Liver (tissue), 9 donors: ENCODE measurements around the gene MED27. TPM values are rescaled to one million over a fixed set of nuclear protein-coding genes. Genes with fewer than 3 reads are reported as not detected.

ENCODE experiments used
- DNase-seq: peaks from one replicate; pipeline ENCODE4 v3.0.0-alpha.2; 2017; ENCODE audit warnings: low spot score
- H3K27ac ChIP-seq, 2 donors: one replicate each; pipeline ENCODE4 v1.7.0; 2013; ENCODE audit warnings: inconsistent platforms in 2 of 2, low read length in 2 of 2, control low read depth in 1 of 2, low read depth in 1 of 2, mild to moderate bottlenecking in 1 of 2
- H3K27me3 ChIP-seq, 4 donors: one replicate each; pipeline versions ENCODE4 v1.6.1 to v1.7.0; 2013; ENCODE audit warnings: low read length in 3 of 4, inconsistent platforms in 1 of 4, mild to moderate bottlenecking in 1 of 4, moderate library complexity in 1 of 4; ENCODE audit not compliant: control insufficient read depth in 4 of 4, insufficient read depth in 4 of 4
- H3K36me3 ChIP-seq, 4 donors: one replicate each; pipeline versions ENCODE4 v1.6.1 to v1.7.0; 2013; ENCODE audit warnings: low read length in 3 of 4, mild to moderate bottlenecking in 3 of 4, low read depth in 1 of 4, moderate library complexity in 1 of 4; ENCODE audit not compliant: control insufficient read depth in 4 of 4, insufficient read depth in 3 of 4
- H3K4me1 ChIP-seq, 4 donors: one replicate each; pipeline versions ENCODE4 v1.6.1 to v1.7.0; 2013; ENCODE audit warnings: low read length in 3 of 4, mild to moderate bottlenecking in 3 of 4, moderate library complexity in 1 of 4; ENCODE audit not compliant: control insufficient read depth in 4 of 4, insufficient read depth in 4 of 4
- H3K4me3 ChIP-seq, 3 donors: one replicate each; pipeline versions ENCODE4 v1.6.1 to v1.7.0; 2013; ENCODE audit warnings: low read length in 3 of 3, control low read depth in 1 of 3, low read depth in 1 of 3, mild to moderate bottlenecking in 1 of 3
- H3K9ac ChIP-seq, 2 donors: one replicate each; pipeline ENCODE4 v1.7.0; 2013; ENCODE audit warnings: low read length in 2 of 2, mild to moderate bottlenecking in 2 of 2, moderate library complexity in 2 of 2, control low read depth in 1 of 2, low read depth in 1 of 2
- H3K9me3 ChIP-seq, 4 donors: one replicate each; pipeline versions ENCODE4 v1.6.1 to v1.7.0; 2013; ENCODE audit warnings: low read length in 3 of 4; ENCODE audit not compliant: control insufficient read depth in 4 of 4
- EGR1 ChIP-seq, 2 donors: IDR thresholded peaks; 2 replicates each; pipeline ENCODE4 v1.6.1; 2016 to 2018; ENCODE audit warnings: antibody characterized with exemption in 2 of 2, low read depth in 2 of 2
- FOXA1 ChIP-seq: IDR thresholded peaks from 2 replicates; pipeline ENCODE4 v1.6.1; 2016; ENCODE audit warnings: antibody characterized with exemption
- FOXA2 ChIP-seq: IDR thresholded peaks from 2 replicates; pipeline ENCODE4 v1.6.1; 2016; ENCODE audit warnings: antibody characterized with exemption
- GABPA ChIP-seq, 2 donors: IDR thresholded peaks in 1 of 2; conservative IDR thresholded peaks in 1 of 2; 2 replicates each; pipeline ENCODE4 v1.6.1; 2016; ENCODE audit warnings: antibody characterized with exemption in 2 of 2, mild to moderate bottlenecking in 1 of 2, moderate library complexity in 1 of 2
- HNF4A ChIP-seq, 2 donors: conservative IDR thresholded peaks; 2 replicates each; pipeline ENCODE4 v1.6.1; 2016; ENCODE audit warnings: antibody characterized with exemption in 2 of 2, mild to moderate bottlenecking in 2 of 2
- HNF4G ChIP-seq: IDR thresholded peaks from 2 replicates; pipeline ENCODE4 v1.6.1; 2016; ENCODE audit warnings: antibody characterized with exemption
- JUND ChIP-seq, 2 donors: IDR thresholded peaks; 2 replicates each; pipeline ENCODE4 v1.6.1; 2016; ENCODE audit warnings: antibody characterized with exemption in 2 of 2
- NR2F2 ChIP-seq: IDR thresholded peaks from 2 replicates; pipeline ENCODE4 v1.6.1; 2016; ENCODE audit warnings: antibody characterized with exemption
- RAD21 ChIP-seq, 2 donors: IDR thresholded peaks; 2 replicates each; pipeline ENCODE4 v1.6.1; 2016; ENCODE audit warnings: antibody characterized with exemption in 2 of 2, mild to moderate bottlenecking in 2 of 2
- RXRA ChIP-seq, 2 donors: IDR thresholded peaks; 2 replicates each; pipeline ENCODE4 v1.6.1; 2017 to 2018; ENCODE audit warnings: antibody characterized with exemption in 2 of 2, mild to moderate bottlenecking in 1 of 2
- TAF1 ChIP-seq: conservative IDR thresholded peaks from 2 replicates; pipeline ENCODE4 v1.6.1; 2016; ENCODE audit warnings: antibody characterized with exemption, mild to moderate bottlenecking
- YY1 ChIP-seq: IDR thresholded peaks from 2 replicates; pipeline ENCODE4 v1.6.1; 2016; ENCODE audit warnings: antibody characterized with exemption, mild to moderate bottlenecking
- WGBS: extraction: QIAGEN DNeasy Blood & Tissue Kit; methylation state at CpG from one replicate; pipeline ENCODE4 v1.1.7; 2013; 5-methylcytosine and 5-hydroxymethylcytosine counted together
- polyA plus RNA-seq, 2 donors: library from polyadenylated mRNA; stranded (reverse) in 1 of 2; unstranded in 1 of 2; fragments of 200-250 nt in 1 of 2; fragments of >200 nt in 1 of 2; fragmentation: Nextera tagmentation in 1 of 2; extraction: Ambion mirVana in 1 of 2; gene quantifications; one replicate each; pipeline versions ENCODE4 v1.2.1 to v1.2.3, GENCODE V29; 2013 to 2015
- total RNA-seq, 2 donors: library from RNA; depleted of rRNA; stranded (reverse); fragments of >200 nt; gene quantifications; one replicate each; pipeline ENCODE4 v1.2.3, GENCODE V29; 2014
- TF ChIP-seq, protein P1 (sequence below): fragments of 150-350 bp; IDR thresholded peaks from 2 replicates; pipeline ENCODE4 v1.5.1; 2017; ENCODE audit warnings: improper control_type of control experiment, low read depth, low read length; ENCODE audit not compliant: missing input control
- TF ChIP-seq, protein P2 (sequence below): IDR thresholded peaks from 2 replicates; pipeline ENCODE4 v1.6.1; 2016; ENCODE audit warnings: antibody characterized with exemption
- TF ChIP-seq, protein P3 (sequence below): IDR thresholded peaks from 2 replicates; pipeline ENCODE4 v1.6.1; 2016; ENCODE audit warnings: antibody characterized with exemption
- TF ChIP-seq, protein P4 (sequence below): IDR thresholded peaks from 2 replicates; pipeline ENCODE4 v1.6.1; 2016; ENCODE audit warnings: antibody characterized with exemption
- donor health status: healthy.
- donor health status: healthy.
- donor health status: healthy.
- donor health status: healthy.
- donor health status: healthy.

The MED27 gene
- total and polyA plus RNA-seq, 4 donors = 4.6 to 7.9 (median 5.5) TPM

DNA sequence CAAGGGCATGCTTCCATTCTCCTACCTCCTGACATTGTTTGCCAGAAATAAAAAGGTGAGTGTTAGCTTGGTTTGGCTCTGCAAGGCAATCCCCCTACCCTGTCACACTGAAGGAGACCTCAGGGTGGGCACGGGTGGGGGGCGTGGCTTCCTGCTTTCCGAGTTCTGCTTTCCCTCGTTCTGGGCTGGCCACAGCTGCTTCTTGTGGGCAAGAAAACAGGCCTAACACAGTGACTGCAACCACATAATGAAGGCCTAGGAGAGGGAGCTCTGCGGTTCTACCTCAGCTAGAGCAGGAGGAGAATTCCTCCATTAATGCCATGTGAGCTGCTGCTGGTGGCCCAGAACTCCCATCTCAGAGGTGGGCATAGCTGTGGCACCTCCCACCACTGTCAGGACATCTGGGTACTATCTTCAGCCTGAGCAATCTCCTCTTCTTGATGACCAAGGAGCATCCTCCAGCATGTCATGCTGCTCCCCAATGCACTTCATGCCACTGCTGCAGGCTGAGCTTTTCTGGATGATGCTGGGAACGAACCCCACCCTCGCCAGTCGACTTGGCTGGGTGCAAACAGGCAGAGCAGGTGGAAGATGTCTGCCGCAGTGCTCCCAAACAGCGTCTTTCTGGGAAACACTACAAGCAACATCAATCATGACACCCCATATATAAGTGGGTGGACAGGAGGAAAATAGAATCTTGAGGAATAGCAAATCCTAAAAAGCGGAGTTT lies 200.3 kb downstream of the MED27 start (continued):
- TF ChIP-seq, protein P1, sequence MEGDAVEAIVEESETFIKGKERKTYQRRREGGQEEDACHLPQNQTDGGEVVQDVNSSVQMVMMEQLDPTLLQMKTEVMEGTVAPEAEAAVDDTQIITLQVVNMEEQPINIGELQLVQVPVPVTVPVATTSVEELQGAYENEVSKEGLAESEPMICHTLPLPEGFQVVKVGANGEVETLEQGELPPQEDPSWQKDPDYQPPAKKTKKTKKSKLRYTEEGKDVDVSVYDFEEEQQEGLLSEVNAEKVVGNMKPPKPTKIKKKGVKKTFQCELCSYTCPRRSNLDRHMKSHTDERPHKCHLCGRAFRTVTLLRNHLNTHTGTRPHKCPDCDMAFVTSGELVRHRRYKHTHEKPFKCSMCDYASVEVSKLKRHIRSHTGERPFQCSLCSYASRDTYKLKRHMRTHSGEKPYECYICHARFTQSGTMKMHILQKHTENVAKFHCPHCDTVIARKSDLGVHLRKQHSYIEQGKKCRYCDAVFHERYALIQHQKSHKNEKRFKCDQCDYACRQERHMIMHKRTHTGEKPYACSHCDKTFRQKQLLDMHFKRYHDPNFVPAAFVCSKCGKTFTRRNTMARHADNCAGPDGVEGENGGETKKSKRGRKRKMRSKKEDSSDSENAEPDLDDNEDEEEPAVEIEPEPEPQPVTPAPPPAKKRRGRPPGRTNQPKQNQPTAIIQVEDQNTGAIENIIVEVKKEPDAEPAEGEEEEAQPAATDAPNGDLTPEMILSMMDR = no peak
- TF ChIP-seq, protein P2, sequence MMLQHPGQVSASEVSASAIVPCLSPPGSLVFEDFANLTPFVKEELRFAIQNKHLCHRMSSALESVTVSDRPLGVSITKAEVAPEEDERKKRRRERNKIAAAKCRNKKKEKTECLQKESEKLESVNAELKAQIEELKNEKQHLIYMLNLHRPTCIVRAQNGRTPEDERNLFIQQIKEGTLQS = no peak
- TF ChIP-seq HNF4A (conservative IDR thresholded peaks at IDR 0.05) = no peak
- TF ChIP-seq RXRA (IDR thresholded peaks at IDR 0.05) = no peak
- TF ChIP-seq YY1 = no peak
- no peak for TF ChIP-seq GABPA (IDR thresholded peaks at IDR 0.05 in 1 of 2, conservative IDR thresholded peaks at IDR 0.05 in 1 of 2)

DNA sequence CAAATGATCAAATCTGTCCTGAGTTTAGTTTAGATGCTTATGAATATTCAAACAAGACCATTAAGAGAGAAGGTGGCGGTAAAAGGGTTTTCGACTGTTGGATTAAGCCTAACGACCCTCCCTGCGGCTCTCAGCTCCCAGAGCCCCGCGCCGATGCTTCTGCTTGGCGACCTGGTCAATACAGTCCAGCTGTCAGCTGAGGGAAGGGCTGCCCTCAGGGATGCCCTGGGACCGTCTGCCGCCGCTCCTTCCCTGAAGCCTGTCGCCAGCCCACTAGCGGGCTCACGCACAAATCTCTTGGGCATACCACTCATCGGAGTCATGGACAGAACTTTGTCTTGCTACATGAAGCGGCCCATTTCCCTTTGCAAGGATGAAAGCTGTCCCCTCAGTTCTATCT lies 203.2 kb downstream of the MED27 start:
- no peak for DNase-seq
- TF ChIP-seq, protein P3, sequence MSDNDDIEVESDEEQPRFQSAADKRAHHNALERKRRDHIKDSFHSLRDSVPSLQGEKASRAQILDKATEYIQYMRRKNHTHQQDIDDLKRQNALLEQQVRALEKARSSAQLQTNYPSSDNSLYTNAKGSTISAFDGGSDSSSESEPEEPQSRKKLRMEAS = no peak
- no peak for TF ChIP-seq EGR1 (IDR thresholded peaks at IDR 0.05; ENCODE audit: low read depth in 2 of 2)
- no peak for TF ChIP-seq NR2F2
- TF ChIP-seq HNF4G = no peak
- TF ChIP-seq RAD21 (IDR thresholded peaks at IDR 0.05) = no peak
- TF ChIP-seq, protein P1 = no peak
- TF ChIP-seq FOXA1 = no peak
- no peak for TF ChIP-seq YY1
- TF ChIP-seq, protein P2 = no peak
- TF ChIP-seq JUND (IDR thresholded peaks at IDR 0.05) = no peak
- no peak for TF ChIP-seq HNF4A (conservative IDR thresholded peaks at IDR 0.05)
- Histone ChIP-seq H3K36me3 (peaks cover 0 to 5% (median 2%) of the 10 kb centered on the region in 4 donors), H3K9me3 (no peaks in the 10 kb centered on the region), H3K4me1 (no peaks in the 10 kb centered on the region), H3K9ac (no peak overlapping the region), H3K27me3 (no peaks in the 10 kb centered on the region), H3K4me3 (no peak overlapping the region), H3K27ac (no peak overlapping the region)
- WGBS = 98% methylated on average over 16 of the region's 16 CpGs

DNA sequence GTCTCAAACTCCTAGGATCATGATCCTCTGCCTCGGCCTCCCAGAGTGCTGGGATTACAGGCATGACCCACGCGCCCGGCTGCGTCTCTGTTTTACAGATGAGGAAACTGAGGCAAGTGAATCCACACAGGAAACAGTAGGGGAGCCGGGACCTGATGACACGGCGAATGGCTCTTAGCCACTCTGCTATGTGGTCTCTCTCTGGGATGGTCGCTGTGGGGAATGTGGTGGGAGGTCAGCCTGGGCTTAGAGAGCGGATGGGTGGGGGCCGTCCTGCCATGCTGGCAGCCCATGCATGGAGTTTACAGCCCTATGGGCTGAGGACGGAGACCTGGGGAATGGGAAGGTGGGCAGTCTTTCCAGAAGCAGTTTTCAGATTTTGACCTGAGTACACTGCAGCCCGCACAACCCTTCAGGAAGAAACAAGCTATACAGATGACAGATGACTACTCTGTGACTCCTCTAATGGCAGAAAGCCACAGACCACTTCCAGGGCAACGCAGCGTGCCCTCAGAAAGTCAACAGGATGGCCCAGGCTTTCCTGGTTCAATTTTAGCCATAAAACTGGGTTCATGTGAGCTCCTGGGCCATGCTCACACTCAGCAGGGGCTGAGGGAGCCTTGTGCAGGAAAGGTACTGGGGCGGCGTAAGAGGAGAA lies 203.7 kb downstream of the MED27 start:
- Histone ChIP-seq H3K27me3 (no peaks in the 10 kb centered on the region), H3K4me3 (no peak overlapping the region), H3K27ac (no peak overlapping the region), H3K4me1 (no peaks in the 10 kb centered on the region), H3K36me3 (peaks cover 0 to 5% (median 2%) of the 10 kb centered on the region in 4 donors), H3K9me3 (no peaks in the 10 kb centered on the region), H3K9ac (no peak overlapping the region)
- DNase-seq = no peak
- TF ChIP-seq RXRA (IDR thresholded peaks at IDR 0.05) (no peak), GABPA (IDR thresholded peaks at IDR 0.05 in 1 of 2, conservative IDR thresholded peaks at IDR 0.05 in 1 of 2) (no peak), YY1 (no peak), FOXA2 (no peak), TAF1 (no peak), EGR1 (IDR thresholded peaks at IDR 0.05; ENCODE audit: low read depth in 2 of 2) (no peak), NR2F2 (no peak)
- TF ChIP-seq, protein P2 = no peak
- TF ChIP-seq, protein P1 = no peak
- TF ChIP-seq, protein P4, sequence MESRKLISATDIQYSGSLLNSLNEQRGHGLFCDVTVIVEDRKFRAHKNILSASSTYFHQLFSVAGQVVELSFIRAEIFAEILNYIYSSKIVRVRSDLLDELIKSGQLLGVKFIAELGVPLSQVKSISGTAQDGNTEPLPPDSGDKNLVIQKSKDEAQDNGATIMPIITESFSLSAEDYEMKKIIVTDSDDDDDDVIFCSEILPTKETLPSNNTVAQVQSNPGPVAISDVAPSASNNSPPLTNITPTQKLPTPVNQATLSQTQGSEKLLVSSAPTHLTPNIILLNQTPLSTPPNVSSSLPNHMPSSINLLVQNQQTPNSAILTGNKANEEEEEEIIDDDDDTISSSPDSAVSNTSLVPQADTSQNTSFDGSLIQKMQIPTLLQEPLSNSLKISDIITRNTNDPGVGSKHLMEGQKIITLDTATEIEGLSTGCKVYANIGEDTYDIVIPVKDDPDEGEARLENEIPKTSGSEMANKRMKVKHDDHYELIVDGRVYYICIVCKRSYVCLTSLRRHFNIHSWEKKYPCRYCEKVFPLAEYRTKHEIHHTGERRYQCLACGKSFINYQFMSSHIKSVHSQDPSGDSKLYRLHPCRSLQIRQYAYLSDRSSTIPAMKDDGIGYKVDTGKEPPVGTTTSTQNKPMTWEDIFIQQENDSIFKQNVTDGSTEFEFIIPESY = no peak
- WGBS = 89% methylated on average over 17 of the region's 17 CpGs
